Measurements from ENCODE around the gene PRDX5. TPM values are rescaled to one million over a fixed set of nuclear protein-coding genes. Genes with fewer than 3 reads are reported as not detected.

PRDX5 gene
- total and polyA plus RNA-seq, 4 donors, result 165 to 777 (median 374) TPM

- Histone ChIP-seq H3K4me3 (peak within 1 kb of the TSS; percentile 10), H3K27me3 (ENCODE audit: control insufficient read depth in 3 of 3, insufficient read depth in 3 of 3, low read length in 2 of 3) (peaks cover 0 to 49% (median 39%) of the 10 kb centered on the region in 3 donors), H3K9me3 (ENCODE audit: control insufficient read depth in 4 of 4, insufficient read depth in 3 of 4, low read length in 3 of 4) (peaks cover 0 to 5% (median 0%) of the 10 kb centered on the region in 4 donors), H3K4me1 (ENCODE audit: control insufficient read depth in 5 of 5, insufficient read depth in 5 of 5, low read length in 5 of 5) (peaks cover 0 to 15% (median 0%) of the 10 kb centered on the region in 5 donors), H3K36me3 (ENCODE audit: control insufficient read depth in 4 of 4, insufficient read depth in 4 of 4, low read length in 4 of 4) (peaks cover 0 to 3% (median 0%) of the 10 kb centered on the region in 4 donors), H3K9ac (ENCODE audit: insufficient read depth in 1 of 2, low read length in 2 of 2) (no peak within 1 kb of the TSS), H3K27ac (ENCODE audit: low read depth in 1 of 2, low read length in 1 of 2) (no peak within 1 kb of the TSS)
- WGBS, 2 donors, result 3 to 9% methylated on average over 18 to 45 of the region's 45 CpGs
- ATAC-seq (ENCODE audit: insufficient read depth, low FRiP score), result no peak
- no peak for TF ChIP-seq CTCF (IDR thresholded peaks at IDR 0.05; ENCODE audit: control extremely low read depth, extremely low read depth)
- DNase-seq, result no peak
These were observed 26.6 kb upstream of the PRDX5 start, which contains the start of gene KCNK4 for GRCh38 chr11:64291262-64291751. TSS of gene KCNK4 (plus strand) at chr11:64291302. CDS start at chr11:64293019, 1,717 bp downstream.

- H3K27ac ChIP-seq (ENCODE audit: low read depth in 1 of 2, low read length in 1 of 2), result no peak overlapping the region
- DNase-seq (no peak), ATAC-seq (ENCODE audit: insufficient read depth, low FRiP score) (no peak)
- H3K27me3 ChIP-seq (ENCODE audit: control insufficient read depth in 3 of 3, insufficient read depth in 3 of 3, low read length in 2 of 3), result peaks cover 0 to 55% (median 45%) of the 10 kb centered on the region in 3 donors
- WGBS, 2 donors, result 0 to 1% methylated on average over 60 to 96 of the region's 96 CpGs
- peaks cover 0 to 15% (median 0%) of the 10 kb centered on the region in 5 donors for H3K4me1 ChIP-seq (ENCODE audit: control insufficient read depth in 5 of 5, insufficient read depth in 5 of 5, low read length in 5 of 5)
- TF ChIP-seq CTCF (IDR thresholded peaks at IDR 0.05; ENCODE audit: control extremely low read depth, extremely low read depth), result no peak
- H3K9me3 ChIP-seq (ENCODE audit: control insufficient read depth in 4 of 4, insufficient read depth in 3 of 4, low read length in 3 of 4), result peaks cover 0 to 5% (median 0%) of the 10 kb centered on the region in 4 donors
- no peak overlapping the region for H3K9ac ChIP-seq (ENCODE audit: insufficient read depth in 1 of 2, low read length in 2 of 2)
- H3K36me3 ChIP-seq (ENCODE audit: control insufficient read depth in 4 of 4, insufficient read depth in 4 of 4, low read length in 4 of 4), result peaks cover 0 to 3% (median 0%) of the 10 kb centered on the region in 4 donors
- peak overlapping the region; percentile 10 for H3K4me3 ChIP-seq
These were observed 26.0 kb upstream of the PRDX5 start for GRCh38 chr11:64291752-64292459.

GRCh38 chr11:64292460-64293254 is 25.3 kb upstream of the PRDX5 start:
- Histone ChIP-seq H3K36me3 (ENCODE audit: control insufficient read depth in 4 of 4, insufficient read depth in 4 of 4, low read length in 4 of 4) (peaks cover 0 to 1% (median 0%) of the 10 kb centered on the region in 4 donors), H3K4me1 (ENCODE audit: control insufficient read depth in 5 of 5, insufficient read depth in 5 of 5, low read length in 5 of 5) (peaks cover 0 to 15% (median under 1%) of the 10 kb centered on the region in 5 donors), H3K9ac (ENCODE audit: insufficient read depth in 1 of 2, low read length in 2 of 2) (no peak overlapping the region), H3K9me3 (ENCODE audit: control insufficient read depth in 4 of 4, insufficient read depth in 3 of 4, low read length in 3 of 4) (peaks cover 0 to 5% (median 0%) of the 10 kb centered on the region in 4 donors), H3K4me3 (no peak overlapping the region), H3K27ac (ENCODE audit: low read depth in 1 of 2, low read length in 1 of 2) (no peak overlapping the region), H3K27me3 (ENCODE audit: control insufficient read depth in 3 of 3, insufficient read depth in 3 of 3, low read length in 2 of 3) (peaks cover 0 to 63% (median 52%) of the 10 kb centered on the region in 3 donors)
- DNase-seq, result peak in 1 of 3 donors; percentile 14
- no peak for ATAC-seq (ENCODE audit: insufficient read depth, low FRiP score)
- no peak for TF ChIP-seq CTCF (IDR thresholded peaks at IDR 0.05; ENCODE audit: control extremely low read depth, extremely low read depth)
- 32 to 43% methylated on average over 35 to 42 of the region's 42 CpGs for WGBS, 2 donors
